ENCODE measurements around the gene KANSL1.

KANSL1 gene

GRCh38 chr17:45993962-45994627 is 199.1 kb downstream of the KANSL1 start:
- DNase-seq, result no peak

GRCh38 chr17:45992904-45993303 is 200.3 kb downstream of the KANSL1 start:
- DNase-seq, result no peak

- no peak for DNase-seq
Observed at GRCh38 chr17:45992175-45992574, 201.1 kb downstream of the KANSL1 start.

- no peak for DNase-seq
Observed at GRCh38 chr17:45991341-45991740, 201.9 kb downstream of the KANSL1 start.

GRCh38 chr17:45990886-45991285 is 202.3 kb downstream of the KANSL1 start:
- no peak for DNase-seq

GRCh38 chr17:45989759-45990158 is 203.5 kb downstream of the KANSL1 start:
- DNase-seq, result no peak

GRCh38 chr17:45987706-45988105 is 205.5 kb downstream of the KANSL1 start:
- DNase-seq, result no peak

- DNase-seq, result no peak
Observed at GRCh38 chr17:45986056-45986455, 207.2 kb downstream of the KANSL1 start.

GRCh38 chr17:45985447-45985846 is 207.8 kb downstream of the KANSL1 start:
- DNase-seq, result no peak

GRCh38 chr17:45984368-45984767 is 208.9 kb downstream of the KANSL1 start:
- DNase-seq, result no peak

GRCh38 chr17:45983614-45984310 is 209.5 kb downstream of the KANSL1 start:
- DNase-seq, result no peak

- DNase-seq, result no peak
Observed at GRCh38 chr17:45982791-45983613, 210.2 kb downstream of the KANSL1 start.

- DNase-seq, result no peak
Observed at GRCh38 chr17:45981306-45981705, 211.9 kb downstream of the KANSL1 start.

- no peak for DNase-seq
Observed at GRCh38 chr17:45980855-45981254, 212.4 kb downstream of the KANSL1 start.
